ENCODE measurements around the gene VPS9D1. TPM values are rescaled to one million over a fixed set of nuclear protein-coding genes. Genes with fewer than 3 reads are reported as not detected.

The VPS9D1 gene
- total and polyA plus RNA-seq, 2 of the 4 experiments (the other 2 are of a cell fraction): 1.8 to 20.3 TPM

DNA sequence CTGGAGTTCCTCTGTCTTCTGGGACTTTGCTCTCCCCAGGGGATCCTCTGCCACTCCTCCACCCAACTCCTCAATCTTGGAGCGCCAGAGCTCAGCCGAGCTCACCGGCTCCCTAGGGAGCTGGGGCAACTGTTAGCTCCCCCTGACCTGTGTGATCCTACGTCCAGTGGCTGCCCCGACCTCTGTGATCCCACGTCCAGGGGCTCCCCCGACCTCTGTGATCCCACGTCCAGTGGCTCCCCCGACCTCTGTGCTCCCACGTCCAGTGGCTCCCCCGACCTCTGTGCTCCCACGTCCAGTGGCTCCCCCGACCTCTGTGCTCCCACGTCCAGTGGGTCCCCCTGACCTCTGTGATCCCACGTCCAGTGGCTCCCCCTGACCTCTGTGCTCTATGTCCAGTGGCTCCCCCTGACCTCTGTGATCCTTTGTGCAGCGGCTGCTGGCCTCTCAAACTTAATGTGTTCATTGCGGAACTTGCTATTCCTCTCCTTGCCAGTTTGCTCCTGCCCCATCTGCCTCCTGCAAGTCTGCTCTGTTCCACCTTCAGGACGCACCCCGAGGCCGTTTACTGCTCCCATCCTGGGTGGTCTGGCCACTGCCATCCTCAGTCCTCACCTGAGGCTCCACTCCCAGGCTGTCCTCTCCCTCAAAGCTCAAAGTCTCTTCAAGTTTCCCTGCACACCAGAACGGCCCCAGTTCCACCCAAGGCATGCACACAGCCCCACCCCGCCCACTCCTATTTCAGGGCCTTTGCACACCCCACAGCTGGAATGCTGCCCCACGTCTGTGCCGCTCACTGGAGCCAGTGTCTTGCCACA, 2.8 kb downstream of the VPS9D1 start (continued):
- no peak for TF ChIP-seq FOS (IDR thresholded peaks at IDR 0.05; ENCODE audit: low read depth, low read length)

DNA sequence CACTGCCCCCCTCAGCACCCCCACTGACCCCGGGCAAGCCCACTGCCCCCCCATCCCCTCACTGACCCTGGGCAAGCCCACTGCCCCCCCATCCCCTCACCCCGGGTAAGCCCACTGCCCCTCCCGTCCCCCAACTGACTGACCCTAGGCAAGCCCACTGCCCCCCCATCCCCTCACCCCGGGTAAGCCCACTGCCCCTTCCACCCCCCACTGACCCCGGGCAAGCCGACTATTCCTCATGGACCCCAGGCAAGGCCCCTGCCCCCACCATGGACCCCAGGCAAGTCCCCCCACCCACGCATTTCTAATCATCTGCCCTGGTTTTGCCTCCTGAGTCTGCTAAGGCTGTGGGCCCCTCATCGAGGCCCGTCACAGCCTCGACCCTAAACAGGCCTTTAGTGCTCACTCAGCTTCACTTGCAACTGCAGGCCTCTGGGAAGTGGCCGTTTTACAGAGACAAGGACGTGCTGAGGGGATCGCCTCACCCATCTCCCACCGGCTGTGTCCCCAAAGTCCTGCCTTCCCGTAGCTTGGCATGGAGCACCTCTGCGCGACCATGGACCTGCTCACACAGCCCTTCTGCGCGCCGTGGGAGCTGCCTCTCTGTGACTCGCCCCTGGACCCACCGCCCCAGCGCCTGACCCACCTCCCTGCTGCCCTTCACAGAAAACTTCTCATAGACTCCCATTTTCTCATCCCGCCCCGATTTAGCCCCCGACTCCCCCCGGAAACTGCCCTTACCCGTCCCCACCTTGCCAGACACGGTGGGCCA, 3.6 kb downstream of the VPS9D1 start:
- intact Hi-C loops (cut with micrococcal nuclease): no loop called here
- H3K9me1 ChIP-seq (ENCODE audit: insufficient read depth, low read length): no peaks in the 10 kb centered on the region
- peaks cover 6% of the 10 kb centered on the region for H3K4me1 ChIP-seq (ENCODE audit: control insufficient read depth, insufficient read depth, low read length)
- H3K56ac ChIP-seq (ENCODE audit: extremely low read depth, insufficient read depth, low read length): no peak overlapping the region
- H2AK5ac ChIP-seq (ENCODE audit: low read depth, low read length): no peak overlapping the region
- H2AK9ac ChIP-seq (replicated peaks; ENCODE audit: low read depth, low read length, poor library complexity): no peak overlapping the region
- H3K18ac ChIP-seq (ENCODE audit: low read depth, low read length): no peak overlapping the region
- no peaks in the 10 kb centered on the region for H3K27me3 ChIP-seq (ENCODE audit: control insufficient read depth, insufficient read depth, low read length)
- H2BK15ac ChIP-seq (ENCODE audit: low read depth, low read length): no peak overlapping the region
- H3K4me2 ChIP-seq (ENCODE audit: low read depth, low read length): no peak overlapping the region
- no TSS peak for BruUV-seq (replicated peaks)
- no peak overlapping the region for H4K8ac ChIP-seq (ENCODE audit: low read depth in 2 of 2, low read length in 2 of 2)
- H3K79me1 ChIP-seq (ENCODE audit: low read depth in 1 of 2, low read length in 2 of 2): peaks cover 13 to 36% of the 10 kb centered on the region in 2 experiments
- no peak overlapping the region for H2AFZ ChIP-seq (replicated peaks; ENCODE audit: low read length, poor library complexity)
- peaks cover 8% of the 10 kb centered on the region; the same call in 1 of the 2 replicates for H3K36me3 ChIP-seq (ENCODE audit: control insufficient read depth, insufficient read depth, low read length)
- H3K9me3 ChIP-seq (ENCODE audit: control insufficient read depth, insufficient read depth, low read length): no peaks in the 10 kb centered on the region
- no peak overlapping the region for H2BK5ac ChIP-seq (ENCODE audit: low read depth, low read length, poor library complexity, severe bottlenecking)
- H4K91ac ChIP-seq (ENCODE audit: insufficient read depth, low read depth, low read length): no peak overlapping the region
- CTCF ChIA-PET: no interaction called here
- no peak overlapping the region for H3K14ac ChIP-seq (replicated peaks; ENCODE audit: low read depth, low read length)
- no peak overlapping the region for H3K9ac ChIP-seq (ENCODE audit: low read depth, low read length)
- no peak overlapping the region for H2BK20ac ChIP-seq (ENCODE audit: low read depth, low read length)
- no peak overlapping the region for H3K23ac ChIP-seq (ENCODE audit: low read depth, low read length)
- dilution Hi-C loops (cut with HindIII; ENCODE audit: low sequenced_read_pairs, unreplicated experiment): no loop called here
- no peak overlapping the region for H4K5ac ChIP-seq (ENCODE audit: low read depth, low read length)
- POLR2A ChIA-PET (ENCODE audit: unreplicated experiment): no interaction called here
- H4K20me1 ChIP-seq (ENCODE audit: insufficient read depth, low read length): peaks cover 7% of the 10 kb centered on the region
- no peak for ATAC-seq (ENCODE audit: low read depth)
- no peak overlapping the region for H3K4ac ChIP-seq (ENCODE audit: low read depth, low read length)
- H2BK120ac ChIP-seq (ENCODE audit: low read depth, low read length): no peak overlapping the region
- in situ Hi-C loops (cut with MboI; ENCODE audit: low sequenced_read_pairs): no loop called here
- no peak overlapping the region for H3K27ac ChIP-seq (ENCODE audit: insufficient read depth, low read length)
- no peak for DNase-seq
- no peak overlapping the region for H3K4me3 ChIP-seq (ENCODE audit: insufficient read depth, low read depth, low read length)
- 89% methylated on average over 22 of the region's 29 CpGs; no CpG with 5 or more reads in 1 of the 2 experiments for WGBS, 2 experiments (ENCODE audit: extremely low coverage in 2 of 2, insufficient read length in 1 of 2)
- TF ChIP-seq RCOR1 (IDR thresholded peaks at IDR 0.05; ENCODE audit: insufficient replicate concordance, low read length): no peak
- TF ChIP-seq MAZ (IDR thresholded peaks at IDR 0.05; ENCODE audit: borderline replicate concordance, low read depth, low read length): no peak
- TF ChIP-seq CEBPB (IDR thresholded peaks at IDR 0.05; ENCODE audit: low read depth, low read length): no peak
- no peak for TF ChIP-seq RFX5 (IDR thresholded peaks at IDR 0.05; ENCODE audit: low read depth, low read length)
- TF ChIP-seq POLR2A (IDR thresholded peaks at IDR 0.05; ENCODE audit: low read depth, low read length): no peak
- no peak for TF ChIP-seq MAFK (IDR thresholded peaks at IDR 0.05; ENCODE audit: low read depth, low read length)
- no peak for TF ChIP-seq SMC3 (IDR thresholded peaks at IDR 0.05; ENCODE audit: low read depth, low read length)
- TF ChIP-seq, protein P1, sequence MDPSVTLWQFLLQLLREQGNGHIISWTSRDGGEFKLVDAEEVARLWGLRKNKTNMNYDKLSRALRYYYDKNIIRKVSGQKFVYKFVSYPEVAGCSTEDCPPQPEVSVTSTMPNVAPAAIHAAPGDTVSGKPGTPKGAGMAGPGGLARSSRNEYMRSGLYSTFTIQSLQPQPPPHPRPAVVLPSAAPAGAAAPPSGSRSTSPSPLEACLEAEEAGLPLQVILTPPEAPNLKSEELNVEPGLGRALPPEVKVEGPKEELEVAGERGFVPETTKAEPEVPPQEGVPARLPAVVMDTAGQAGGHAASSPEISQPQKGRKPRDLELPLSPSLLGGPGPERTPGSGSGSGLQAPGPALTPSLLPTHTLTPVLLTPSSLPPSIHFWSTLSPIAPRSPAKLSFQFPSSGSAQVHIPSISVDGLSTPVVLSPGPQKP (IDR thresholded peaks at IDR 0.05; ENCODE audit: borderline replicate concordance, low read depth, low read length): no peak
- TF ChIP-seq MXI1 (IDR thresholded peaks at IDR 0.05; ENCODE audit: borderline replicate concordance, low read depth, low read length): no peak
- no peak for TF ChIP-seq NFE2L2 (IDR thresholded peaks at IDR 0.05; ENCODE audit: low read depth, low read length)
- TF ChIP-seq, protein P2, sequence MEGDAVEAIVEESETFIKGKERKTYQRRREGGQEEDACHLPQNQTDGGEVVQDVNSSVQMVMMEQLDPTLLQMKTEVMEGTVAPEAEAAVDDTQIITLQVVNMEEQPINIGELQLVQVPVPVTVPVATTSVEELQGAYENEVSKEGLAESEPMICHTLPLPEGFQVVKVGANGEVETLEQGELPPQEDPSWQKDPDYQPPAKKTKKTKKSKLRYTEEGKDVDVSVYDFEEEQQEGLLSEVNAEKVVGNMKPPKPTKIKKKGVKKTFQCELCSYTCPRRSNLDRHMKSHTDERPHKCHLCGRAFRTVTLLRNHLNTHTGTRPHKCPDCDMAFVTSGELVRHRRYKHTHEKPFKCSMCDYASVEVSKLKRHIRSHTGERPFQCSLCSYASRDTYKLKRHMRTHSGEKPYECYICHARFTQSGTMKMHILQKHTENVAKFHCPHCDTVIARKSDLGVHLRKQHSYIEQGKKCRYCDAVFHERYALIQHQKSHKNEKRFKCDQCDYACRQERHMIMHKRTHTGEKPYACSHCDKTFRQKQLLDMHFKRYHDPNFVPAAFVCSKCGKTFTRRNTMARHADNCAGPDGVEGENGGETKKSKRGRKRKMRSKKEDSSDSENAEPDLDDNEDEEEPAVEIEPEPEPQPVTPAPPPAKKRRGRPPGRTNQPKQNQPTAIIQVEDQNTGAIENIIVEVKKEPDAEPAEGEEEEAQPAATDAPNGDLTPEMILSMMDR (conservative IDR thresholded peaks at IDR 0.05; ENCODE audit: low read depth, low read length): no peak

Data from IMR-90 (cell line).